Measurements from ENCODE around the gene SERPINE2.

GRCh38 chr2:224031358-224031970, 7.6 kb downstream of the SERPINE2 start:
- TF ChIP-seq CTCF (IDR thresholded peaks at IDR 0.05) (no peak), POLR2AphosphoS5 (IDR thresholded peaks at IDR 0.05) (no peak), POLR2A (IDR thresholded peaks at IDR 0.05) (no peak)

Data from sigmoid colon (tissue), 4 donors.